Measurements from ENCODE around the gene NOS3. TPM values are rescaled to one million over a fixed set of nuclear protein-coding genes. Genes with fewer than 3 reads are reported as not detected.

NOS3 gene
- total and polyA plus RNA-seq, 9 of the 15 experiments (the other 6 are each of a cell fraction or from before 2014, with no cell fraction given): 1.1 to 121 (median 23.6) TPM

DNA sequence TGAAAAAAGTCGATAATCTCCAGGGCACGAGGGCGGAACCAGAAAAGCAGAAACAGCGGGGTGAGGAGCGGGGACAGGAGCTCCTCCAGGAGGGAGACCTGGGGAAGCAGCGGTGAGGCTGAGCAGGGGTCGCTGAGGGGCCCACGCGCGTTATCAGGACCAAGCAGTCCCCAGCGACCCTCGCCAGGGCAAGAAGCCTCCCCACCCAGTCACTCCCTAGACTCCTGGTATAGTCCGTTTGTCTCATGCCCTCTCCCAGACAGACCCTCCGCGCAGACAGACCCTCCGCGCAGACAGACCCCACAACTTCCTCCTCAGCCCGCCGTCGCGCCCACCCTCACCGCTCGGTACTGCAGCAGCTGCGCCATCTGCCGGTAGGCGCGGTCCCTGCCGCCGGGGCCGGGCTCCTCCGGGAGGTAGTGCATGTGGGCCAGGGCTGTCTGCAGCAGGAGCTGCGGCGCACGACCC is 27.2 kb downstream of the NOS3 start (continued):
- TF ChIP-seq, protein P1, sequence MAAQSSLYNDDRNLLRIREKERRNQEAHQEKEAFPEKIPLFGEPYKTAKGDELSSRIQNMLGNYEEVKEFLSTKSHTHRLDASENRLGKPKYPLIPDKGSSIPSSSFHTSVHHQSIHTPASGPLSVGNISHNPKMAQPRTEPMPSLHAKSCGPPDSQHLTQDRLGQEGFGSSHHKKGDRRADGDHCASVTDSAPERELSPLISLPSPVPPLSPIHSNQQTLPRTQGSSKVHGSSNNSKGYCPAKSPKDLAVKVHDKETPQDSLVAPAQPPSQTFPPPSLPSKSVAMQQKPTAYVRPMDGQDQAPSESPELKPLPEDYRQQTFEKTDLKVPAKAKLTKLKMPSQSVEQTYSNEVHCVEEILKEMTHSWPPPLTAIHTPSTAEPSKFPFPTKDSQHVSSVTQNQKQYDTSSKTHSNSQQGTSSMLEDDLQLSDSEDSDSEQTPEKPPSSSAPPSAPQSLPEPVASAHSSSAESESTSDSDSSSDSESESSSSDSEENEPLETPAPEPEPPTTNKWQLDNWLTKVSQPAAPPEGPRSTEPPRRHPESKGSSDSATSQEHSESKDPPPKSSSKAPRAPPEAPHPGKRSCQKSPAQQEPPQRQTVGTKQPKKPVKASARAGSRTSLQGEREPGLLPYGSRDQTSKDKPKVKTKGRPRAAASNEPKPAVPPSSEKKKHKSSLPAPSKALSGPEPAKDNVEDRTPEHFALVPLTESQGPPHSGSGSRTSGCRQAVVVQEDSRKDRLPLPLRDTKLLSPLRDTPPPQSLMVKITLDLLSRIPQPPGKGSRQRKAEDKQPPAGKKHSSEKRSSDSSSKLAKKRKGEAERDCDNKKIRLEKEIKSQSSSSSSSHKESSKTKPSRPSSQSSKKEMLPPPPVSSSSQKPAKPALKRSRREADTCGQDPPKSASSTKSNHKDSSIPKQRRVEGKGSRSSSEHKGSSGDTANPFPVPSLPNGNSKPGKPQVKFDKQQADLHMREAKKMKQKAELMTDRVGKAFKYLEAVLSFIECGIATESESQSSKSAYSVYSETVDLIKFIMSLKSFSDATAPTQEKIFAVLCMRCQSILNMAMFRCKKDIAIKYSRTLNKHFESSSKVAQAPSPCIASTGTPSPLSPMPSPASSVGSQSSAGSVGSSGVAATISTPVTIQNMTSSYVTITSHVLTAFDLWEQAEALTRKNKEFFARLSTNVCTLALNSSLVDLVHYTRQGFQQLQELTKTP (IDR thresholded peaks at IDR 0.05; ENCODE audit: low read depth in 1 of 2, partially characterized antibody in 2 of 2): peak; percentile 43 to 78
- TF ChIP-seq EP400 (IDR thresholded peaks at IDR 0.05): peak; percentile 85; the same call in 1 of the 2 replicates
- TF ChIP-seq SOX6 (IDR thresholded peaks at IDR 0.05): 0 out of 2 replicates have a peak, but pooled peaks have one; percentile 47
- peak; percentile 12 for TF ChIP-seq NEUROD1 (IDR thresholded peaks at IDR 0.05; ENCODE audit: borderline replicate concordance, low read depth, low read length, partially characterized antibody)
- TF ChIP-seq E4F1 (CRISPR knock-in tag; IDR thresholded peaks at IDR 0.05; ENCODE audit: borderline replicate concordance): no peak
- no peak for TF ChIP-seq CUX1 (CRISPR knock-in tag; IDR thresholded peaks at IDR 0.05)
- TF ChIP-seq ARHGAP35 (IDR thresholded peaks at IDR 0.05; ENCODE audit: partially characterized antibody): no peak
- TF ChIP-seq NR0B1 (IDR thresholded peaks at IDR 0.05; ENCODE audit: partially characterized antibody): no peak
- peak; percentile 74 for TF ChIP-seq SMARCB1 (IDR thresholded peaks at IDR 0.05; ENCODE audit: insufficient read length, low read depth)
- peak; percentile 43; the same call in 1 of the 2 replicates for TF ChIP-seq MBD2 (IDR thresholded peaks at IDR 0.05; ENCODE audit: borderline replicate concordance, low read depth)
- TF ChIP-seq ZBED1 (IDR thresholded peaks at IDR 0.05): peak; percentile 57; the same call in 1 of the 2 replicates
- TF ChIP-seq POLR2G (IDR thresholded peaks at IDR 0.05; ENCODE audit: low read depth, low read length): peak; percentile 89
- TF ChIP-seq ZC3H11A (IDR thresholded peaks at IDR 0.05; ENCODE audit: low read depth, low read length): no peak
- TF ChIP-seq XRCC3 (IDR thresholded peaks at IDR 0.05): no peak

All from K562 (cell line).